HG03095 (cell line): ENCODE results near the gene ADAMTS5.

Experiments used
- ATAC-seq: cut with Tn5 transposase; IDR thresholded peaks from one replicate; pipeline ENCODE4 v1.9.1; 2021; ENCODE audit warnings: moderate library complexity; ENCODE audit not compliant: unreplicated experiment

ADAMTS5 gene

GRCh38 chr21:26967062-26967913 lies at the start of gene ADAMTS5:
TSS of gene ADAMTS5 (minus strand) at chr21:26967088. CDS start at chr21:26966391, 697 bp downstream.
- ATAC-seq = no peak

DNA sequence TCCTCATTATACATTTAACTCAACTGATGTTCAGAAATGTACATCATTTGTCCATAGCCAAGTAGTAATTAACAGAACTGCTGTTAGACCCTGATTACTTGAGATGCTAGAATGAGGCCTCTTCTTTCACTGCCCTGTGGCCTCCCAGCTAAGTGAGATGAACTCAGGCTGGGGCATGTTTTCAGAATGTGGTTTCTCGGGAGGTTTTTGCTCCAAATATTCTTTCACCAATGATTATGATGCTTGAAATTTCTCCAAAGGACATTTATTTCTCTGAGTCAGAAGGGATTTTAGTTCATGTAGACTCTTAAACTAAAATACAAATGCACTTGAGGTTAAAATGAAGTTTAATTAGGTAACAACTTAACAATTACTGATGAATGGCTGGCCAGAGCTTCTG lies 34.6 kb upstream of the ADAMTS5 start:
- ATAC-seq = no peak

GRCh38 chr21:26983576-26983975 lies 16.7 kb upstream of the ADAMTS5 start:
- no peak for ATAC-seq

GRCh38 chr21:26982767-26983166 lies 15.9 kb upstream of the ADAMTS5 start:
- no peak for ATAC-seq

GRCh38 chr21:26977746-26978145 lies 10.9 kb upstream of the ADAMTS5 start:
- ATAC-seq = no peak

GRCh38 chr21:26973226-26973625 lies 6.3 kb upstream of the ADAMTS5 start:
- no peak for ATAC-seq

GRCh38 chr21:26972192-26972591 lies 5.3 kb upstream of the ADAMTS5 start:
- no peak for ATAC-seq

- no peak for ATAC-seq
Measured at GRCh38 chr21:26969971-26970725, 3.3 kb upstream of the ADAMTS5 start.

DNA sequence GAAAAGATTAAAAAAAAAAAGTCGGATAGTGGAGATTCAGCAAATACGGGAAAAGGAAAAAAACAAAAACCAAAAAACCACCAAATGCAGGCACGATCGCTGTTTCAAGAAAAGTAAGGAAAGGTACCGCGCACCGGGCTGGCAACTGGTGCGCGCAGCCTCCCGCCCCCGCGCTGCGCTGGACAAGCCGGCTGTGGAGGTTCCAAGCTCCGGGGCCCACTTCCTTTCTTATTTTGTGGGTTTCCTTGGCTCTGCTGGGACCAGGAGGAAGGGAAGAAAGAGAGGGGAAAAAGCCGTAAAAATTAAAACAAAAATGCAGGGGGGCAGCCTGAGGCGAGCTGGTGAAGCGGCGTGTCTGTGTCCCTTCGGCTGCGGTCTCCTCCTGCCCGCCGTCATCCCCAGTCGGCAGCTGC lies 233 bp downstream of the ADAMTS5 start:
- ATAC-seq = no peak

DNA sequence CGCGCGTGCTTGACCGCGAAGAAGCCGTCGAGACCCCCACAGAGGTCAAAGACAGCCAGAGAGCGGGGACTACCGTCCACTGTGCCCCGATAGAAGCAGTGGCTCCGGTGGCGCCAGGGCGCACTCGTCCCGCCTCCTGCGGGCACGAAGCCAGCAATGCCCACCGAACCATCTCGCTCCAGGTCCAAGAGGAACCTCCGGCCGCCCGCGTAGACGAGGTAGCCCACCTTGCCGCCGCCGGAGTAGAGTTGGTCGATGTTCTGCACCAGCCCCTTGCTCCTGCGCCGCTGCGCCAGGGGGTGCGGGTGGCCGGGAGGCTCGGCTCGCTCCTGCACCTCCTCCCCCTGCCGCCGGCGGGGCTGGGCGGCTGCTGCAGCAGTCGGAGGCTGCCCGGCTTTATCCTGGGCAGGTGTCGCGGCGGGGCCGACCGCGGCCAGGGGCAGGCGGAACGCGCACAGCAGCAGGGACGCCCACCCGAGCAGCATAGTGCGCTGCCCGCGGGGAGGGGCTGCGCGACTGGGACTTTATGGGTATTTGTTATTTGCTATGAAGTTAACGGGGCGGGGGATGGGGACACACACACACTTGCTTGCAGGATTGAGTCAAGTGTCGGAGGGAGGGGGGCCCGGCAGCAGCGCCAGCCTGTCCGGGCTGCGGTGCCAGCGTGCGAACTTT lies 844 bp downstream of the ADAMTS5 start:
- ATAC-seq = no peak

GRCh38 chr21:26965040-26965906 lies 1.6 kb downstream of the ADAMTS5 start:
- ATAC-seq = no peak

GRCh38 chr21:26964170-26964778 lies 2.6 kb downstream of the ADAMTS5 start:
- no peak for ATAC-seq

- no peak for ATAC-seq
Measured at GRCh38 chr21:26962621-26963181, 4.2 kb downstream of the ADAMTS5 start.

- ATAC-seq = no peak
Measured at GRCh38 chr21:26961698-26962097, 5.2 kb downstream of the ADAMTS5 start.

DNA sequence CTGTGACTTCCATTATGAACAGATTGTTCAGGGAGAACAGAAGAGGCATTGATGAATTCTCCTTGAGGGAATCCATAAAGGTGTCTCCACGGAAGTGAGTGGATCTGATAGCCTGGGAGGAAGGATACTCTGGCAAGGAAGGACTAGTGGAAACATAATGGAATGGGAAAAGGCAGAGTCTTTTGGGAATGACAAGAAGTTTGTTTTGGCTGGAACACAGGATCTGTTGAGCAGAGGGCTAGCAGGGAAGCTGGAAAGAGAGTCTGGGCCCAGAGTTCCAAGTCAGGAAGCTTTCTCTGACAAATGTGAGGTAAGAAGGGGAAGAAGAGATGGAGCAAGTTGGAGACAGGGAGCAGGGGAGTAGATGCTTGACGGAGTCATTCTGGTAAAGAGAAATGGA lies 8.1 kb downstream of the ADAMTS5 start:
- ATAC-seq = no peak

DNA sequence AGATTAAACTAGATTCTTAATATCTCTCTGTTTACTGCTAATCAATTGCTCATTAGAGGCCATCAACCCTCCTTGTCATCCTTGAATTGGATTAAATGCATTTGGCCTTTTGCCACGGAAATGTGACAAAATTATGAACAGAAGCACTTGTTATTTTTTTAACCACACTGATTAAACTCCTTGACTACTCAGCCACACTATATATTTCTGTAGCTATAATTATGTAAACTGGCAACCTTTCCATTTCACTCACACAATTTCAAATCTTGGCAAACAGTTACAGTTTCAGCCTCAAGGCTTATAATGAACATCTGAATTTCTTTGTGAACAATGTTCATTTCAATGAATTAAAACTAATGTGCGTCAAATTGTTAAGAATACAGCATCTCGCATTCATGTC lies 10.1 kb downstream of the ADAMTS5 start:
- no peak for ATAC-seq

- no peak for ATAC-seq
Measured at GRCh38 chr21:26956216-26956615, 10.7 kb downstream of the ADAMTS5 start.

GRCh38 chr21:26954662-26955121 lies 12.2 kb downstream of the ADAMTS5 start:
- no peak for ATAC-seq

DNA sequence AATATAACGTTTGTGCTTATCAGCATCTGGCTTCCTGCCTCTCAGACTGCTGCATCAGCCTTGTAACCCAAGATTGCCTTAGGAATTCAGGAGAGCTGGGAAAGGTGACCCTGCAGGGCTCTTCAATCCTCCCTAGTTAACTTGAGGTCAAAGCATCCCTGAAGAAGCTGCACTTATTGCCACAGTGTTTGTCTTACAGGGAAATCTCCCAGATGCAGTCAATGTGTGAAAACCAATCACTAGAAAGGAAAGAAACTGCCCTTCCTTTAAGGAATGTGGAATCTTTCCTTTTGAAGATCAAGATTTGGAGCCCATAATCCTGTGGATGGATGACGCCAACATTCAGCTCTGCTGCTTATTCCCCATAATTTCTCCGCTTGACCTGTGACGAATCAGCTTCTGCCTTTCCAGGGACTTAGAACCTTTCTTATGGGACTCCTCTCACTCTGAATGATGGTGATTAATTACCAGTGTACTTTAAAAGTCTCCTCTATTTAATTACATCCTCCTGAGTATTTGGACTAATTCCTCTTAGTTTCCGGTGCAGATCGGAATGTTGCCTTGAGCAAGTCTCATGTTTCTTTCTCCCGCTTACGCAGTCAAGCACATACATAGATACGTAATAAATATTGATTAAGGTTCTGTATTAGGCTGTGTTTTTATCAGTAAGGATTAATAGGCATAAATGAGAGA lies 14.4 kb downstream of the ADAMTS5 start:
- no peak for ATAC-seq
